A549 (cell line): ENCODE results near the gene EIF6. TPM values are rescaled to one million over a fixed set of nuclear protein-coding genes. Genes with fewer than 3 reads are reported as not detected.
"Not testable (repeated sequence)": the region's sequence is repeated elsewhere in the genome, so short reads cannot be mapped to it uniquely, and the experiment has no call there.

ENCODE experiments used
- ATAC-seq, 2 experiments: fragments of 200-7000 bp in 1 of 2; fragments of >200 bp in 1 of 2; cut with Nextera tagmentation in 1 of 2; cut with Tn5 transposase in 1 of 2; 3 replicates each; pipeline versions ENCODE4 v1.8.0 to v1.9.1; 2018 to 2020; ENCODE audit warnings: mild to moderate bottlenecking in 1 of 2, moderate library complexity in 1 of 2
- CTCF ChIA-PET: fragments of 300-600 bp; sonication (Branson Sonifier 250); formaldehyde crosslinking; extraction: SDS; loops from one replicate; lab custom pipeline; 2021; ENCODE audit warnings: antibody characterized with exemption, inconsistent platforms; lab: Yijun Ruan, JAX
- POLR2A ChIA-PET: fragments of 350-600 bp; formaldehyde crosslinking; extraction: SDS; loops from one replicate; lab custom pipeline; 2021; ENCODE audit warnings: antibody characterized with exemption, inconsistent platforms; lab: Yijun Ruan, JAX
- DNase-seq, 2 experiments: peaks; one replicate each; pipeline versions ENCODE4 v3.0.0 to v3.0.0-alpha.2; 2011 to 2016; ENCODE audit warnings: low read depth in 1 of 2, low spot score in 1 of 2
- FAIRE-seq: peaks from 2 replicates; lab custom pipeline; 2011; peaks lifted over from hg19 to GRCh38; lab: Jason Lieb, UNC
- H3K27ac ChIP-seq, 2 experiments: fragments of >200 bp; sonication (Bioruptor Twin); formaldehyde crosslinking; 3 replicates each; pipeline ENCODE4 v1.5.1; 2016 to 2017
- H3K4me1 ChIP-seq: fragments of >200 bp; sonication (Bioruptor Twin); formaldehyde crosslinking; 3 replicates; pipeline ENCODE4 v1.6.1; 2016
- H3K4me2 ChIP-seq: fragments of >200 bp; sonication (Bioruptor Twin); formaldehyde crosslinking; 3 replicates; pipeline ENCODE4 v1.6.1; 2016
- H3K4me3 ChIP-seq: fragments of >200 bp; sonication (Bioruptor Twin); formaldehyde crosslinking; 3 replicates; pipeline ENCODE4 v1.5.1; 2016
- H3K9me3 ChIP-seq: fragments of >200 bp; sonication (Bioruptor Twin); formaldehyde crosslinking; 3 replicates; pipeline ENCODE4 v1.6.1; 2016
- EP300 ChIP-seq, 2 experiments: fragments of >200 bp; sonication (Bioruptor Twin); formaldehyde crosslinking; IDR thresholded peaks; 2 replicates in 1 of 2; 3 replicates in 1 of 2; pipeline ENCODE4 v1.6.1; 2016 to 2017
- FOSL2 ChIP-seq, 2 experiments: fragments of 450-650 bp in 1 of 2; fragments of >200 bp in 1 of 2; sonication (Bioruptor Twin) in 1 of 2; formaldehyde crosslinking; IDR thresholded peaks; 2 replicates each; pipeline versions ENCODE4 v1.5.0 to v1.6.1; 2016 to 2020; ENCODE audit warnings: mild to moderate bottlenecking in 1 of 2, moderate library complexity in 1 of 2
- GATA3 ChIP-seq: IDR thresholded peaks from 2 replicates; pipeline ENCODE4 v1.6.1; 2012; ENCODE audit warnings: borderline replicate concordance
- JUN ChIP-seq, 2 experiments: fragments of >200 bp; sonication (Bioruptor Twin); formaldehyde crosslinking; IDR thresholded peaks; 2 replicates in 1 of 2; 3 replicates in 1 of 2; pipeline ENCODE4 v1.6.1; 2016 to 2017
- PHF8 ChIP-seq: fragments of 200-600 bp; sonication (generic); IDR thresholded peaks from 2 replicates; pipeline ENCODE4 v1.6.1; 2016; ENCODE audit warnings: low read depth, mild to moderate bottlenecking, antibody characterized with exemption, moderate library complexity, borderline replicate concordance
- POLR2AphosphoS2 ChIP-seq: conservative IDR thresholded peaks from 2 replicates; pipeline ENCODE4 v1.6.1; 2012; ENCODE audit warnings: low read length, improper control_type of control experiment, inconsistent platforms
- RFX5 ChIP-seq: fragments of 450-650 bp; IDR thresholded peaks from 2 replicates; pipeline ENCODE4 v1.7.1; 2014; ENCODE audit warnings: antibody characterized with exemption, mild to moderate bottlenecking, moderate library complexity
- SMC3 ChIP-seq: fragments of >200 bp; sonication (Bioruptor Twin); formaldehyde crosslinking; IDR thresholded peaks from 3 replicates; pipeline ENCODE4 v1.6.1; 2018; ENCODE audit warnings: inconsistent platforms
- SREBF2 ChIP-seq: fragments of 450-650 bp; IDR thresholded peaks from 2 replicates; pipeline ENCODE4 v1.6.1; 2014; ENCODE audit warnings: mild to moderate bottlenecking, moderate library complexity
- WGBS: methylation state at CpG from one replicate; pipeline ENCODE4 v1.1.6; 2017; ENCODE audit errors: missing lambda C conversion rate; 5-methylcytosine and 5-hydroxymethylcytosine counted together
- polyA plus RNA-seq, 4 experiments: library from polyadenylated mRNA; depleted of rRNA in 3 of 4; stranded (reverse); fragments of >200 nt; fragmentation: RNase III in 1 of 4; extraction: RNeasy Plus Mini Kit Qiagen cat#74134 plus additional on column Dnase treatment in 1 of 4; gene quantifications; 2 replicates in 3 of 4; 3 replicates in 1 of 4; pipeline ENCODE4 v1.2.3, GENCODE V29; 2011 to 2017
- TF ChIP-seq, protein P1 (sequence below): fragments of 150-350 bp; IDR thresholded peaks from 2 replicates; pipeline ENCODE4 v1.6.1; 2014; ENCODE audit warnings: low read depth, mild to moderate bottlenecking, low read length
- TF ChIP-seq, protein P2 (sequence below): fragments of 200-600 bp; sonication (generic); IDR thresholded peaks from 2 replicates; pipeline ENCODE4 v1.6.1; 2016; ENCODE audit warnings: antibody characterized with exemption, mild to moderate bottlenecking, moderate library complexity
- TF ChIP-seq, protein P3 (sequence below): fragments of >200 bp; sonication (Bioruptor Twin); formaldehyde crosslinking; IDR thresholded peaks from 3 replicates; pipeline ENCODE4 v1.6.1; 2016
- TF ChIP-seq, protein P4 (sequence below): IDR thresholded peaks from 2 replicates; pipeline ENCODE4 v1.6.1; 2012

The EIF6 gene
- polyA plus RNA-seq, 2 of the 4 experiments (the other 2 are of a cell fraction): 184 to 294 TPM

DNA sequence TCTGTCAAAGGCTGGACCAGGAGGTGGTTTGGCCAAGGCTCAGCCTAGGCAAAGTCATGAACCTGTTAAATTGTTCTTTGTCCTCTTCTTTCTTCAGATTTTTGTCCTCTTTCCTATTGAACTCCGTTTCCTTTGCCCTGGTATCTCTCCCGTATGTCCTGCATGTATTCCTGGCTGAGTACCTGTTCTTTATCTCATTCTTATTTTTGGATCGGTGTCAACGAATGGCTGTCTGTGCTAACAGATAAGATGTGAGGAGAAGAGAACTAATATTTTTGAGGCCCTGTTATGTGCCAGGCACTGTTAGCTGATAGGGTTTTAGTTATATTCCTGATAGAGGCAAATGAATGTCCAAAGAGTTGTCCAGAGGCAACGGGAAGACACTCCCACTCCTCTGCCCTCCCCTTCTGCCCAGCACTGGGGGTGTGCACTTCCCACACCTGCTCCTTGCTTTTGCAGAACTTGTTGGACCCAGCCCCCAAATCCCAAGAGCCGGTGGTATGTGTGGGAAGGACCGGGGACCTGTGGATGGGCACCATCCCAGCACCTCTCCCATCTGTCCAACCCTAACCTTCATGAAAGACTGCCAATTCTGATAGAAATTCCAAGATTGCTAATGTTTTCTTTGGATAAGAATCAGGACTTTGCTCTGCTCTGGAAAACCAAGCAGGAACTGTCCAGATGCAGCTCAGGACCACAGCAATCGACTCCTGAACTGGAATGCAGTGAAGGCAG lies 27.2 kb downstream of the EIF6 start:
- Histone ChIP-seq H3K27ac (peak overlapping the region; percentile 93 to 97), H3K4me1 (peaks cover 69% of the 10 kb centered on the region), H3K4me2 (peak overlapping the region; percentile 64), H3K9me3 (no peaks in the 10 kb centered on the region), H3K4me3 (no peak overlapping the region)
- POLR2A ChIA-PET: interaction anchor here (0.6 to 0.8 kb wide), 2 partner anchors 21 to 161 kb away, joined by 5 to 7 read pairs; partner anchors contain the start of gene MMP24OS
- 35% methylated on average over 8 of the region's 8 CpGs for WGBS
- peak; percentile 36 to 76 for ATAC-seq
- CTCF ChIA-PET: interaction anchor here (0.6 to 2.1 kb wide), 6 partner anchors 11 to 344 kb away, joined by 3 to 7 read pairs (median 4); no protein-coding TSS in a partner anchor
- peak; percentile 56 for FAIRE-seq
- DNase-seq: peak in 1 of 2 experiments; percentile 81
- TF ChIP-seq, protein P1, sequence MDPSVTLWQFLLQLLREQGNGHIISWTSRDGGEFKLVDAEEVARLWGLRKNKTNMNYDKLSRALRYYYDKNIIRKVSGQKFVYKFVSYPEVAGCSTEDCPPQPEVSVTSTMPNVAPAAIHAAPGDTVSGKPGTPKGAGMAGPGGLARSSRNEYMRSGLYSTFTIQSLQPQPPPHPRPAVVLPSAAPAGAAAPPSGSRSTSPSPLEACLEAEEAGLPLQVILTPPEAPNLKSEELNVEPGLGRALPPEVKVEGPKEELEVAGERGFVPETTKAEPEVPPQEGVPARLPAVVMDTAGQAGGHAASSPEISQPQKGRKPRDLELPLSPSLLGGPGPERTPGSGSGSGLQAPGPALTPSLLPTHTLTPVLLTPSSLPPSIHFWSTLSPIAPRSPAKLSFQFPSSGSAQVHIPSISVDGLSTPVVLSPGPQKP: no peak
- TF ChIP-seq GATA3: peak; percentile 91
- 0 out of 3 replicates have a peak, but pooled peaks have one; percentile 11 for TF ChIP-seq SMC3
- TF ChIP-seq, protein P2, sequence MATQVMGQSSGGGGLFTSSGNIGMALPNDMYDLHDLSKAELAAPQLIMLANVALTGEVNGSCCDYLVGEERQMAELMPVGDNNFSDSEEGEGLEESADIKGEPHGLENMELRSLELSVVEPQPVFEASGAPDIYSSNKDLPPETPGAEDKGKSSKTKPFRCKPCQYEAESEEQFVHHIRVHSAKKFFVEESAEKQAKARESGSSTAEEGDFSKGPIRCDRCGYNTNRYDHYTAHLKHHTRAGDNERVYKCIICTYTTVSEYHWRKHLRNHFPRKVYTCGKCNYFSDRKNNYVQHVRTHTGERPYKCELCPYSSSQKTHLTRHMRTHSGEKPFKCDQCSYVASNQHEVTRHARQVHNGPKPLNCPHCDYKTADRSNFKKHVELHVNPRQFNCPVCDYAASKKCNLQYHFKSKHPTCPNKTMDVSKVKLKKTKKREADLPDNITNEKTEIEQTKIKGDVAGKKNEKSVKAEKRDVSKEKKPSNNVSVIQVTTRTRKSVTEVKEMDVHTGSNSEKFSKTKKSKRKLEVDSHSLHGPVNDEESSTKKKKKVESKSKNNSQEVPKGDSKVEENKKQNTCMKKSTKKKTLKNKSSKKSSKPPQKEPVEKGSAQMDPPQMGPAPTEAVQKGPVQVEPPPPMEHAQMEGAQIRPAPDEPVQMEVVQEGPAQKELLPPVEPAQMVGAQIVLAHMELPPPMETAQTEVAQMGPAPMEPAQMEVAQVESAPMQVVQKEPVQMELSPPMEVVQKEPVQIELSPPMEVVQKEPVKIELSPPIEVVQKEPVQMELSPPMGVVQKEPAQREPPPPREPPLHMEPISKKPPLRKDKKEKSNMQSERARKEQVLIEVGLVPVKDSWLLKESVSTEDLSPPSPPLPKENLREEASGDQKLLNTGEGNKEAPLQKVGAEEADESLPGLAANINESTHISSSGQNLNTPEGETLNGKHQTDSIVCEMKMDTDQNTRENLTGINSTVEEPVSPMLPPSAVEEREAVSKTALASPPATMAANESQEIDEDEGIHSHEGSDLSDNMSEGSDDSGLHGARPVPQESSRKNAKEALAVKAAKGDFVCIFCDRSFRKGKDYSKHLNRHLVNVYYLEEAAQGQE: 0 out of 2 replicates have a peak, but pooled peaks have one; percentile 9
- TF ChIP-seq FOSL2 (IDR thresholded peaks at IDR 0.05): no peak
- no peak for TF ChIP-seq FOSL2 (CRISPR knock-in tag; IDR thresholded peaks at IDR 0.05)
- peak in 1 of 2 experiments; percentile 63; a peak in 1 of 5 replicates for TF ChIP-seq EP300 (IDR thresholded peaks at IDR 0.05)
- TF ChIP-seq, protein P3, sequence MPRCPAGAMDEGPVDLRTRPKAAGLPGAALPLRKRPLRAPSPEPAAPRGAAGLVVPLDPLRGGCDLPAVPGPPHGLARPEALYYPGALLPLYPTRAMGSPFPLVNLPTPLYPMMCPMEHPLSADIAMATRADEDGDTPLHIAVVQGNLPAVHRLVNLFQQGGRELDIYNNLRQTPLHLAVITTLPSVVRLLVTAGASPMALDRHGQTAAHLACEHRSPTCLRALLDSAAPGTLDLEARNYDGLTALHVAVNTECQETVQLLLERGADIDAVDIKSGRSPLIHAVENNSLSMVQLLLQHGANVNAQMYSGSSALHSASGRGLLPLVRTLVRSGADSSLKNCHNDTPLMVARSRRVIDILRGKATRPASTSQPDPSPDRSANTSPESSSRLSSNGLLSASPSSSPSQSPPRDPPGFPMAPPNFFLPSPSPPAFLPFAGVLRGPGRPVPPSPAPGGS: 0 out of 3 replicates have a peak, but pooled peaks have one; percentile 46
- no peak for TF ChIP-seq SREBF2

DNA sequence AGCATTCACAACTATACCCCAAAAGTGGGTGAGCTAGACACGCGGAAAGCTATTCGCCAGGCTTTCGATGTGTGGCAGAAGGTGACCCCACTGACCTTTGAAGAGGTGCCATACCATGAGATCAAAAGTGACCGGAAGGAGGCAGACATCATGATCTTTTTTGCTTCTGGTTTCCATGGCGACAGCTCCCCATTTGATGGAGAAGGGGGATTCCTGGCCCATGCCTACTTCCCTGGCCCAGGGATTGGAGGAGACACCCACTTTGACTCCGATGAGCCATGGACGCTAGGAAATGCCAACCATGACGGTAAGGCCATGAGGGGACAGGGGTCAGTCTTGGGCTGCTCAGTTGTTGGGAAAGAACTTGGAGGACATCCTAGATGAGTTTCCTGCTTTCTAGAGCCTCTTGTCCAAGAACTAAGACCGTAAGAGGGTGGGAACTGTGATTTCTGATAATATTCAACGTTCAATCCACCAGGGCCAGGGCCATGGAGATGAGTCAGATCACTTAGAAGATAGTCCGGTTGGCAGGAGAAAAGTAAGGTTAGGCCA lies 30.0 kb downstream of the EIF6 start:
- 89% methylated on average over 12 of the region's 12 CpGs for WGBS
- H3K4me3 ChIP-seq: no peak overlapping the region
- peak overlapping the region in 1 of 2 experiments; percentile 93; a peak in 3 of 6 replicates for H3K27ac ChIP-seq
- FAIRE-seq (no peak), DNase-seq (no peak), ATAC-seq (no peak)
- H3K9me3 ChIP-seq: no peaks in the 10 kb centered on the region
- H3K4me1 ChIP-seq: peaks cover 56% of the 10 kb centered on the region
- no peak overlapping the region for H3K4me2 ChIP-seq
- no peak for TF ChIP-seq JUN (IDR thresholded peaks at IDR 0.05)
- no peak for TF ChIP-seq RFX5
- TF ChIP-seq, all 56 proteins: peak for 0
- CTCF ChIA-PET: interaction anchor here (0.6 to 1.8 kb wide), 8 partner anchors 9 to 159 kb away, joined by 3 to 7 read pairs (median 4); no protein-coding TSS in a partner anchor
- POLR2A ChIA-PET: interaction anchor here (1.1 kb wide), 1 partner anchor 9 kb away, joined by 4 read pairs; no protein-coding TSS in a partner anchor

DNA sequence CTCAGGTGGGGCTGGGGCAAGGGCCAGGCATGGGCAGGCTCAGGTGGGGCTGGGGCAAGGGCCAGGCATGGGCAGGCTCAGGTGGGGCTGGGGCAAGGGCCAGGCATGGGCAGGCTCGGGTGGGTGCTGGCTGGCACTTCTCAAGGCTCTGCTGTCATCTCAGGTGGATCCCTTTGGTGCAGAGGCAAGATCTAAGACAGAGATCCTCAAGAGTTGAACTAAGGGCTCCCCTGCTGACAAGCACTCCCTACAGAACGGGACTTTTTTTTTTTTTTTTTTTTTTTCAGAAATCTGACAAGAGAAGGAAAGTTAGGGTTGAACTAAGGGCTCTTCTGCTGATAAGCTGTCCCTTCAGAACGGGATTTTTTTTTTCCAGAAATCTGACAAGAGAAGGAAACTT lies 31.6 kb downstream of the EIF6 start:
- FAIRE-seq (no peak), ATAC-seq (no peak), DNase-seq (no peak)
- Histone ChIP-seq H3K4me3 (no peak overlapping the region), H3K4me2 (no peak overlapping the region), H3K27ac (peak overlapping the region in 1 of 2 experiments; percentile 77; a peak in 3 of 6 replicates), H3K4me1 (peaks cover 52% of the 10 kb centered on the region), H3K9me3 (no peaks in the 10 kb centered on the region)
- CTCF ChIA-PET: interaction anchor here (0.6 to 1.8 kb wide), 5 partner anchors 27 to 157 kb away, joined by 3 to 7 read pairs (median 6); no protein-coding TSS in a partner anchor
- 57% methylated on average over 3 of the region's 3 CpGs for WGBS
- TF ChIP-seq POLR2AphosphoS2: no peak
- TF ChIP-seq, protein P4, sequence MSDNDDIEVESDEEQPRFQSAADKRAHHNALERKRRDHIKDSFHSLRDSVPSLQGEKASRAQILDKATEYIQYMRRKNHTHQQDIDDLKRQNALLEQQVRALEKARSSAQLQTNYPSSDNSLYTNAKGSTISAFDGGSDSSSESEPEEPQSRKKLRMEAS: no peak
- TF ChIP-seq, protein P3: no peak
- no peak for TF ChIP-seq PHF8
- no peak for TF ChIP-seq EP300 (IDR thresholded peaks at IDR 0.05)
- POLR2A ChIA-PET: interaction anchor here (0.6 kb wide), 1 partner anchor 566 kb away, joined by 4 read pairs; no protein-coding TSS in a partner anchor

DNA sequence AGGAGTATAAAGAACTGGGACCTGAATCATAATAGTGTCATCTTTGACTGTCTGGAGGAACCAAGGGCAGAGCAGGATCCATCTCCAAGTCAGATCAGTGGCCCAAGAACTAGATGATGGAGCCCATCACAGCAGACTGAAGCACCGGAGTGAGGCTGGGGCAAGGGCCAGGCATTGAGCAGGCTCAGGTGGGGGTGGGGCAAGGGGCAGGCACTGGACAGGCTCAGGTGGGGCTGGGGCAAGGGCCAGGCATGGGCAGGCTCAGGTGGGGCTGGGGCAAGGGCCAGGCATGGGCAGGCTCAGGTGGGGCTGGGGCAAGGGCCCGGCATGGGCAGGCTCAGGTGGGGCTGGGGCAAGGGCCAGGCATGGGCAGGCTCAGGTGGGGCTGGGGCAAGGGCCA lies 32.0 kb downstream of the EIF6 start:
- DNase-seq, ATAC-seq, H3K4me3 ChIP-seq, H3K9me3 ChIP-seq, H3K4me2 ChIP-seq, FAIRE-seq, POLR2A ChIA-PET: not testable (repeated sequence)
- H3K27ac ChIP-seq: peak overlapping the region; percentile 36 to 77; a peak in 4 of 6 replicates
- peaks cover 49% of the 10 kb centered on the region for H3K4me1 ChIP-seq
- CTCF ChIA-PET: interaction anchor here (2.3 kb wide), 1 partner anchor 12 kb away, joined by 5 read pairs; no protein-coding TSS in a partner anchor
- WGBS: no CpG with 5 or more reads among the region's 2 CpGs
